Endodermal cell (in vitro differentiated cells): ENCODE measurements around the gene EMC10. TPM values are rescaled to one million over a fixed set of nuclear protein-coding genes. Genes with fewer than 3 reads are reported as not detected.

ENCODE experiments used
- DNase-seq: peaks from one replicate; pipeline ENCODE4 v3.0.0-alpha.2; 2017
- H3K27ac ChIP-seq: 2 replicates; pipeline ENCODE4 v1.5.1; 2013; ENCODE audit warnings: mild to moderate bottlenecking, low read depth, low read length, moderate library complexity
- H3K27me3 ChIP-seq: 2 replicates; pipeline ENCODE4 v1.6.1; 2013; ENCODE audit warnings: mild to moderate bottlenecking, low read length, moderate library complexity; ENCODE audit not compliant: insufficient read depth, control insufficient read depth, poor library complexity, severe bottlenecking
- H3K36me3 ChIP-seq: 2 replicates; pipeline ENCODE4 v1.7.0; 2013; ENCODE audit warnings: mild to moderate bottlenecking, low read length, moderate library complexity; ENCODE audit not compliant: control insufficient read depth, insufficient read depth
- H3K4me1 ChIP-seq: one replicate; pipeline ENCODE4 v1.7.0; 2013; ENCODE audit warnings: low read length; ENCODE audit not compliant: control insufficient read depth, insufficient read depth
- H3K4me3 ChIP-seq: 2 replicates; pipeline ENCODE4 v1.5.1; 2013; ENCODE audit warnings: mild to moderate bottlenecking, low read length, moderate library complexity
- H3K9ac ChIP-seq: 2 replicates; pipeline ENCODE4 v1.6.1; 2013; ENCODE audit warnings: mild to moderate bottlenecking, low read length, moderate library complexity; ENCODE audit not compliant: poor library complexity, severe bottlenecking; ENCODE audit errors: extremely low read depth
- H3K9me3 ChIP-seq: 2 replicates; pipeline ENCODE4 v1.6.1; 2013; ENCODE audit warnings: mild to moderate bottlenecking, low read length, moderate library complexity; ENCODE audit not compliant: control insufficient read depth
- H3K27ac Mint-ChIP-seq: 2 replicates; pipeline ENCODE4 v1.8.0; 2020; ENCODE audit warnings: mixed read lengths
- H3K27me3 Mint-ChIP-seq: 2 replicates; pipeline ENCODE4 v1.8.0; 2021; ENCODE audit warnings: mild to moderate bottlenecking, mixed read lengths; ENCODE audit not compliant: insufficient read depth
- H3K36me3 Mint-ChIP-seq: 2 replicates; pipeline ENCODE4 v1.8.0; 2020; ENCODE audit warnings: low read depth, mixed read lengths
- H3K4me1 Mint-ChIP-seq: 2 replicates; pipeline ENCODE4 v1.8.0; 2020; ENCODE audit warnings: mixed read lengths
- H3K4me3 Mint-ChIP-seq: 2 replicates; pipeline ENCODE4 v1.8.0; 2020; ENCODE audit warnings: mild to moderate bottlenecking, moderate library complexity, mixed read lengths
- H3K9me3 Mint-ChIP-seq: 2 replicates; pipeline ENCODE4 v1.8.0; 2020; ENCODE audit warnings: mild to moderate bottlenecking, mixed read lengths
- WGBS, 2 experiments: methylation state at CpG; one replicate each; pipeline versions ENCODE4 v1.1.5 to v1.1.7; 2013; ENCODE audit warnings: missing lambda C conversion rate in 2 of 2, mixed read lengths in 1 of 2; ENCODE audit not compliant: insufficient coverage in 1 of 2, insufficient read length in 1 of 2; 5-methylcytosine and 5-hydroxymethylcytosine counted together
- total RNA-seq, 2 donors: library from RNA; stranded (reverse); fragmentation: NEBNext Ultra II Directional in 1 of 2; extraction: Animal tissue kit (Norgen Biotek cat#: 25700) in 1 of 2; gene quantifications; 2 replicates in 1 of 2; 3 replicates in 1 of 2; pipeline ENCODE4 v1.2.1, GENCODE V29; 2021
- TF ChIP-seq, protein P1 (sequence below): fragments of 200-600 bp; sonication (generic); conservative IDR thresholded peaks from 2 replicates; pipeline ENCODE4 v1.5.0; 2021; ENCODE audit warnings: antibody characterized with exemption, mild to moderate bottlenecking

The EMC10 gene
- total RNA-seq, 2 donors from 2014 or later = 119 to 123 TPM

- Histone ChIP-seq H3K4me1 (no peaks in the 10 kb centered on the region), H3K4me3 (no peak overlapping the region), H3K27ac (no peak overlapping the region), H3K27me3 (no peaks in the 10 kb centered on the region), H3K9ac (no peak overlapping the region), H3K36me3 (no peaks in the 10 kb centered on the region), H3K9me3 (no peaks in the 10 kb centered on the region)
- H3K9me3 Mint-ChIP-seq = peaks cover 5% of the 10 kb centered on the region
- peaks cover 1% of the 10 kb centered on the region for H3K4me1 Mint-ChIP-seq
- peak; percentile 35 for DNase-seq
- peaks cover 43% of the 10 kb centered on the region for H3K27me3 Mint-ChIP-seq
- TF ChIP-seq, protein P1, sequence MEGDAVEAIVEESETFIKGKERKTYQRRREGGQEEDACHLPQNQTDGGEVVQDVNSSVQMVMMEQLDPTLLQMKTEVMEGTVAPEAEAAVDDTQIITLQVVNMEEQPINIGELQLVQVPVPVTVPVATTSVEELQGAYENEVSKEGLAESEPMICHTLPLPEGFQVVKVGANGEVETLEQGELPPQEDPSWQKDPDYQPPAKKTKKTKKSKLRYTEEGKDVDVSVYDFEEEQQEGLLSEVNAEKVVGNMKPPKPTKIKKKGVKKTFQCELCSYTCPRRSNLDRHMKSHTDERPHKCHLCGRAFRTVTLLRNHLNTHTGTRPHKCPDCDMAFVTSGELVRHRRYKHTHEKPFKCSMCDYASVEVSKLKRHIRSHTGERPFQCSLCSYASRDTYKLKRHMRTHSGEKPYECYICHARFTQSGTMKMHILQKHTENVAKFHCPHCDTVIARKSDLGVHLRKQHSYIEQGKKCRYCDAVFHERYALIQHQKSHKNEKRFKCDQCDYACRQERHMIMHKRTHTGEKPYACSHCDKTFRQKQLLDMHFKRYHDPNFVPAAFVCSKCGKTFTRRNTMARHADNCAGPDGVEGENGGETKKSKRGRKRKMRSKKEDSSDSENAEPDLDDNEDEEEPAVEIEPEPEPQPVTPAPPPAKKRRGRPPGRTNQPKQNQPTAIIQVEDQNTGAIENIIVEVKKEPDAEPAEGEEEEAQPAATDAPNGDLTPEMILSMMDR = no peak
- H3K27ac Mint-ChIP-seq = no peak overlapping the region
- no peak overlapping the region for H3K4me3 Mint-ChIP-seq
- 78 to 92% methylated on average over 2 to 11 of the region's 11 CpGs for WGBS, 2 experiments
- no peaks in the 10 kb centered on the region for H3K36me3 Mint-ChIP-seq
Measured at GRCh38 chr19:50515168-50515561, 38.9 kb downstream of the EMC10 start.

DNA sequence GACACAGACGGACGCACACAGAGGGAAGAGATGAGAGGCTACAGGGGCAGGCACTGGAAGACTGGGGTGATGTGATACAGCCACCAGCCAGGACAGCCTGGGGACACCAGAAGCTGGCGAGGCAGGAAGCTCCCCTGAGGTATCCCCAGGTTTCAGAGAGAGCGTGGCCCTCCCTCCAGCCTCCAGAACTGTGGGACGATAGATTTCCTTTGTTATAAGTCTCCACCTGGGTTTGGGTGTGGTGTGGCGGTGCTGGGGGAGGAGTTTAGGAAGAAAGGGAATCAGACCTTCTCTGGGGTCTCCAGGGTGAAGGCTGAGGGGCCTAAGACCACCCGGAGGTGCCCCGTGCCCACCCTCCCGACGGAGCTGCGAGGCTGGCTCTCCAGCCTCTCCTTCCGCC lies 40.1 kb downstream of the EMC10 start:
- H3K27me3 Mint-ChIP-seq = peaks cover 44% of the 10 kb centered on the region
- DNase-seq = no peak
- H3K4me1 Mint-ChIP-seq = peaks cover 1% of the 10 kb centered on the region
- Histone ChIP-seq H3K36me3 (no peaks in the 10 kb centered on the region), H3K9ac (no peak overlapping the region), H3K27ac (no peak overlapping the region), H3K27me3 (no peaks in the 10 kb centered on the region), H3K4me3 (no peak overlapping the region), H3K4me1 (no peaks in the 10 kb centered on the region), H3K9me3 (no peaks in the 10 kb centered on the region)
- no peak overlapping the region for H3K27ac Mint-ChIP-seq
- WGBS, 2 experiments = 83 to 92% methylated on average over 6 to 12 of the region's 12 CpGs
- peaks cover 5% of the 10 kb centered on the region for H3K9me3 Mint-ChIP-seq
- no peak overlapping the region for H3K4me3 Mint-ChIP-seq
- TF ChIP-seq, protein P1 = no peak
- no peaks in the 10 kb centered on the region for H3K36me3 Mint-ChIP-seq

DNA sequence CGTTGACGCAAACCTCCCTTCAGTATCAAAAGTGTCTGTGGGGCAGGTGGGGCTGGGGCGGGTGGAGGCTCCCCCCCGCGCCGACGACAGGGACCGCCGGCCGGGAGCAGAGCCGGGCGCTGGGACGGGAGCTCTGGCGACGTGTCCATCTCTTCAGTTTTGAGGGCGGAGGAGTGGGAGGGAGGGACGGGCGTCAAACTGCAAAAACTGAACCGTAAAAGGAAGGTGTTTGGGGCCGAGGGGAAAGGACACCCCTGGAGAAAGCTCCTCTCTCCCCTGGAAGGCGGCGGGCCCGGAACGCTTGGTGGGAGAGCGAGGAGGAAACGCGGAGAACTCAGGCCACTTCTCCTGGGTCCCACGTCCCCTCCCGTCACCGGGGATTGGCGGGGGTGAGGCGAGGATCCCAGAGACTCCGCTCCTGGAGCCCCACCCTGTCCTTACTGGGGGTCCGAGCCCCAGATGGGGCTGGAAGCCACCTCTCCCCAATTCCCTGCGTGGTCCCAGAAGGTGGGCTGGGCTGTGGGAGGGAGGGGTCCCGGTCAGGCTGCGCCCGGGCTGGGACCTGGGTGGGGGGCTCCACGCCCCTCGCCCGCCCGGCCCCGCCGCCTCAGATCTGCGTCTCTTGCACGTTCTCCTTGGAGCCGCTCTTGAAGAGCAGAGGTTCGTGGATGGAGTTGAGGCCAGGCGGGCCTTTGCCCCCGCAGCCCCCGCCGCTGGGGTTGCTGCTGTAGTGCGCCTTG lies 40.8 kb downstream of the EMC10 start:
- no peaks in the 10 kb centered on the region for H3K36me3 ChIP-seq
- Mint-ChIP-seq H3K4me1 (no peaks in the 10 kb centered on the region), H3K27ac (no peak overlapping the region), H3K27me3 (peaks cover 44% of the 10 kb centered on the region), H3K36me3 (no peaks in the 10 kb centered on the region), H3K9me3 (peaks cover 5% of the 10 kb centered on the region), H3K4me3 (no peak overlapping the region)
- H3K4me1 ChIP-seq = no peaks in the 10 kb centered on the region
- no peaks in the 10 kb centered on the region for H3K27me3 ChIP-seq
- TF ChIP-seq, protein P1 = no peak
- DNase-seq = no peak
- no peak overlapping the region for H3K27ac ChIP-seq
- 95 to 97% methylated on average over 22 to 53 of the region's 53 CpGs for WGBS, 2 experiments
- H3K9me3 ChIP-seq = no peaks in the 10 kb centered on the region
- no peak overlapping the region for H3K9ac ChIP-seq
- no peak overlapping the region for H3K4me3 ChIP-seq
